DOHH2 (cell line): Measurements from ENCODE around the gene ASPM.

Experiments used
- EZH2phosphoT487 ChIP-seq: fragments of 200-600 bp; sonication (generic); IDR thresholded peaks from 2 replicates; pipeline ENCODE4 v1.6.1; 2017; ENCODE audit warnings: borderline replicate concordance, mild to moderate bottlenecking, antibody characterized with exemption, low read length, moderate library complexity, mixed read lengths
- TF ChIP-seq, protein P1 (sequence below): fragments of 200-600 bp; sonication (generic); IDR thresholded peaks from one replicate; pipeline ENCODE4 v1.5.1; 2014; ENCODE audit warnings: antibody characterized with exemption, mild to moderate bottlenecking, low read depth, low read length; ENCODE audit not compliant: poor library complexity, severe bottlenecking

DNA sequence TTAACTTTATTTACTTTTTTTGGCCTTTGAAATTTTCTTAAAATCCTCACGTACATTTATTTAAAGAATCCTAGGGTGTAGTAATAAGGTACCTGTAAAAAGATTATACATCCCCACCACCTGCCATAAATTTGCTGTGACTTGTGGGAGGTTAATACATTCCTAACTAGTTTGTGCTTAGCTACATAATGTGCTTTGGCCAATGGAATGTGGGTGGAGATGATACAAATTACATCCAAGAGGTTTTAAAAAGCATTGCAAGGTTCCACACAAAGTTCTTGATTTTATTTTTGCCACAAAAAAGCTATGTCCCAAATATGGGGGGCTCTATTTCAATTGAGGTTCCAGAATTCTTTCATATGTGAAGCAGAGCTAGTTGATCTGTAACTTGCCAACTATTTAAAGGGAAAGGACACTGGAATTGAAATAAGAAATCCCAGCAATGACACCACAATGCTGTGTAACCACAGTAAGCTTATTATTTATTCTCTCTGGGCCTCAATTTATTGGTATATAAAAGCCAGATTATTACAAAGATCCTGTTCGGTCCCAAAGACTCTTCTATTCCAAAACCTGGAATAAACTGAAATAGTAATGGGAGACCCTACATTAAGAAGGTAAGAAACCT is 15.7 kb downstream of the ASPM start:
- no peak for TF ChIP-seq EZH2phosphoT487
- TF ChIP-seq, protein P1, sequence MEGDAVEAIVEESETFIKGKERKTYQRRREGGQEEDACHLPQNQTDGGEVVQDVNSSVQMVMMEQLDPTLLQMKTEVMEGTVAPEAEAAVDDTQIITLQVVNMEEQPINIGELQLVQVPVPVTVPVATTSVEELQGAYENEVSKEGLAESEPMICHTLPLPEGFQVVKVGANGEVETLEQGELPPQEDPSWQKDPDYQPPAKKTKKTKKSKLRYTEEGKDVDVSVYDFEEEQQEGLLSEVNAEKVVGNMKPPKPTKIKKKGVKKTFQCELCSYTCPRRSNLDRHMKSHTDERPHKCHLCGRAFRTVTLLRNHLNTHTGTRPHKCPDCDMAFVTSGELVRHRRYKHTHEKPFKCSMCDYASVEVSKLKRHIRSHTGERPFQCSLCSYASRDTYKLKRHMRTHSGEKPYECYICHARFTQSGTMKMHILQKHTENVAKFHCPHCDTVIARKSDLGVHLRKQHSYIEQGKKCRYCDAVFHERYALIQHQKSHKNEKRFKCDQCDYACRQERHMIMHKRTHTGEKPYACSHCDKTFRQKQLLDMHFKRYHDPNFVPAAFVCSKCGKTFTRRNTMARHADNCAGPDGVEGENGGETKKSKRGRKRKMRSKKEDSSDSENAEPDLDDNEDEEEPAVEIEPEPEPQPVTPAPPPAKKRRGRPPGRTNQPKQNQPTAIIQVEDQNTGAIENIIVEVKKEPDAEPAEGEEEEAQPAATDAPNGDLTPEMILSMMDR = no peak
